ENCODE results near the gene PDZRN3. TPM values are rescaled to one million over a fixed set of nuclear protein-coding genes. Genes with fewer than 3 reads are reported as not detected.

The PDZRN3 gene
- total and polyA plus RNA-seq, 3 donors from 2014 or later = 15.8 to 30.8 (median 23.1) TPM

GRCh38 chr3:73361591-73361990 is 263.1 kb downstream of the PDZRN3 start:
- Histone ChIP-seq H3K9me3 (no peaks in the 10 kb centered on the region), H3K36me3 (ENCODE audit: low read depth, missing control alignments) (no peaks in the 10 kb centered on the region), H3K27ac (no peak overlapping the region), H3K4me1 (no peaks in the 10 kb centered on the region), H3K27me3 (no peaks in the 10 kb centered on the region), H3K4me3 (no peak overlapping the region)
- WGBS, 2 donors = 72 to 75% methylated on average over 3 of the region's 3 CpGs
- intact Hi-C loops (cut with DNase I; ENCODE audit: low total_unique reads) = no loop called here
- DNase-seq = no peak
- no peak for TF ChIP-seq CTCF (IDR thresholded peaks at IDR 0.05)
- TF ChIP-seq POLR2A (IDR thresholded peaks at IDR 0.05) = no peak

DNA sequence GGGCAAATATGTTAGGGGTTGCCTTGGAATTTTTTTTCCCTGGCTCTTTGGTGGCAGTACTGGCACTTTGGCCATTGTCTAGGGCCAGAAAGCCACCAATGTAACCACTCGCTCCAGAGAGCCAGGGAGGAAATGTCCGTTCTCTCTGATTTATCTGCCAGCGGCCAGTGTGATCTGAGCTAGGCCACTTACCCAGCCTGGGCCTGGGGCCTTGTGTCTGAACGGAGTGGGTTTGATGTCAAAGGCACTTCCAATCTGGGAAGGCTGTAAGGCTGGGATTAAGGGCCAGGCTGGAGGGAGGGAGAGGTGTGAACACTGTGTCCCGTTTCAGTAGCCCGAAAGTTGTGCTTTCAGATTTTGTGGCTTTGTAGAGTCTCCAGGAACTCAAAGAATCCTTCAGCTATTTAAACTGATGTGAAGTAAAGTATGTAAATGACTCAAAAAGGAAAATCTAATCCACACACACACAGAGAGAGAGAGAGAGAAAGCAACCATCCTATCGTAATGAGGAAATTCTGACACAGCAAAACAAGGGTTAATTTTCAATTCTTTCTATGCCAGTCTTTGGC is 271.0 kb downstream of the PDZRN3 start:
- WGBS, 2 donors = 80 to 86% methylated on average over 7 of the region's 7 CpGs
- intact Hi-C loops (cut with DNase I; ENCODE audit: low total_unique reads) = no loop called here
- H3K4me3 ChIP-seq = no peak overlapping the region
- H3K4me1 ChIP-seq = no peaks in the 10 kb centered on the region
- no peak for TF ChIP-seq CTCF (IDR thresholded peaks at IDR 0.05)
- TF ChIP-seq POLR2A (IDR thresholded peaks at IDR 0.05) = no peak
- no peaks in the 10 kb centered on the region for H3K9me3 ChIP-seq
- no peak overlapping the region for H3K27ac ChIP-seq
- H3K36me3 ChIP-seq (ENCODE audit: low read depth, missing control alignments) = no peaks in the 10 kb centered on the region
- H3K27me3 ChIP-seq = no peaks in the 10 kb centered on the region
- DNase-seq = no peak

DNA sequence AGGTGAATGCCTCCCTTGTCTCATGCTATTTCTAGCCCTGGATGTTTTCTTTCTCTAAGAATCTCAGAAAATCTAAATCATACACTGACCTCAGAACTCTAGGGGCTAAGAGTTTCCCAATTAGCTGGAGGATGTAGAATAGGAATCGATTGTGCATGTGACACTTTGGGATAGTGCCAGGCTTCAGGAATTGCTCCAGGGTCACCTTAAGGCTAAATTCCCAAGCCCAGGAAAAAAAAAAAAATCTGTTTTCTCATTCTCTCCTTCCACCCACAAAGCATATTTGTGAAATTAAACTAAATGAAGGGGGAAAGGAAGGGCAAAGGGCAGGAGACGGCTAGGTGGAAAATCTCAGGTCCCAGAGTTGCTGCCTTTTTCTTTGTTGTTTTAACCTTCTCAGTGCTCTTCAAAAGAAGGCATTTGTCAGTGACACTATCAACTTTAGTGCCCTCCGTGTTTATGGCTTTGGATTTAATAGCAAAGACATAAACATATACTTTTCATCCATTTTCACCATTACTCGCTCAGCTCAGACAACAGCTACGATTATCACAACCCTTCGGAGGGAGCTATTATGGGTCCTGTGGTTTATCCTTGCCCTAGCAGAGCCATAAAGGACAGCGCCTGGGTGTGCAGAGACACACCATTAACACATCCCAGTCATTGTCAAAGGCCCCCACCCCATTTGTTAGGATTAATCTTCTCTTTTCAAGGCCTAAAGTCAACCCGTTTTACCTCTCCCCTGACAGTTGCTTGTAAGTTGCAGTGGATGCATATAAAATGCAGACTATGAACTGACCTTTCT is 271.7 kb downstream of the PDZRN3 start:
- 78 to 81% methylated on average over 8 of the region's 8 CpGs for WGBS, 2 donors
- no peaks in the 10 kb centered on the region for H3K9me3 ChIP-seq

GRCh38 chr3:73351423-73352071 is 273.2 kb downstream of the PDZRN3 start:
- H3K4me1 ChIP-seq = no peaks in the 10 kb centered on the region
- no peaks in the 10 kb centered on the region for H3K9me3 ChIP-seq
- WGBS, 2 donors = 41 to 53% methylated on average over 9 of the region's 9 CpGs
- H3K27ac ChIP-seq = no peak overlapping the region
- TF ChIP-seq POLR2A (IDR thresholded peaks at IDR 0.05) = no peak
- TF ChIP-seq CTCF (IDR thresholded peaks at IDR 0.05) = no peak
- H3K4me3 ChIP-seq = no peak overlapping the region
- peak; percentile 79 for DNase-seq
- H3K36me3 ChIP-seq (ENCODE audit: low read depth, missing control alignments) = no peaks in the 10 kb centered on the region
- intact Hi-C loops (cut with DNase I; ENCODE audit: low total_unique reads) = no loop called here
- H3K27me3 ChIP-seq = no peaks in the 10 kb centered on the region

More for the DNA sequence above, 271.7 kb downstream of the PDZRN3 start:
- no peak overlapping the region for H3K4me3 ChIP-seq
- H3K27ac ChIP-seq = no peak overlapping the region
- no peak for DNase-seq
- H3K27me3 ChIP-seq = no peaks in the 10 kb centered on the region
- H3K36me3 ChIP-seq (ENCODE audit: low read depth, missing control alignments) = no peaks in the 10 kb centered on the region
- intact Hi-C loops (cut with DNase I; ENCODE audit: low total_unique reads) = no loop called here
- H3K4me1 ChIP-seq = no peaks in the 10 kb centered on the region
- TF ChIP-seq CTCF (IDR thresholded peaks at IDR 0.05) = no peak
- no peak for TF ChIP-seq POLR2A (IDR thresholded peaks at IDR 0.05)
